IPS DF 4.7 (cell line): ENCODE measurements around the gene CCL11.
A peak's percentile ranks its signal among the peaks of the same experiment; 100 is the strongest.
"Not testable (repeated sequence)": the region's sequence is repeated elsewhere in the genome, so short reads cannot be mapped to it uniquely, and the experiment has no call there.

Experiments
- DNase-seq: peaks from one replicate; pipeline ENCODE4 v3.0.0-alpha.2; 2013; ENCODE audit warnings: low spot score; ENCODE audit errors: extremely low read depth

The CCL11 gene

GRCh38 chr17:34307110-34307509 is 21.6 kb downstream of the CCL11 start:
- DNase-seq: no peak

GRCh38 chr17:34308371-34308770 is 22.8 kb downstream of the CCL11 start:
- DNase-seq: no peak

DNA sequence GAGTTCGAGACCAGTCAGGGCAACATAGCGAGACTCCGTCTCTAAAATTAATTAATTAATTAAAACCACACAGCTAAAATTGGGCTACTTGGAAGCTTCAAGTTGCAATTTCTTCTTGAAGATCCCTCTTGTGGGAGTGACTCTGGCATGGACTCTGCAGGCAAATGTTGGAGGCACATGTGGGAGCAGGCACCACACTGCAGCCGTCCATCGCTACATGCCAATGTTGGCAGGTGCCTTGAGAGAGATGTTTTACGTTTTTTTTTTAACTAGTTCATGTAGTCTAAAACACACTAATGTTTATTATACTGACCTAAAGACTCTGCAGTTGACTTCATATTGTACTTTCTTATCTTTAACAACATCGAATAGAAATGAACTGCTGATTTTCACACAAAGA is 25.7 kb downstream of the CCL11 start:
- no peak for DNase-seq

DNA sequence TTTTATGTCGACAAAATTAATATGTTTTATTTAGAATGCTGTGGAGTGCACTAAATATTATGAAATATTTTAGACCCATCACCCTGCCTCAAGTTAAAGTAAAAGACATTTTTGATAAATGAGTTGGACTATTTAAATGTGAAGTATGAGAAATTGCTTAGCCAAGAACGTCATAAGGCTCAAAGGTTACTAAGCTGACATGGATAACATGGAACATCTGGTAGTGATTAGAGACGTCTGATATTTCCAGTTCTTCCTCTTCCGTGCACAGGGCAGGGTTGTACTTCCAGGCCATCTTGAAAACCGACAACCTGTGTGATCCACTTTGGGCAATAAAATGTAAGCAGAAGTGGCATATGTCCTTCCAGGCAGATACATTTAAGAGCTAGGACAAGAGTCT is 26.5 kb downstream of the CCL11 start:
- no peak for DNase-seq

DNA sequence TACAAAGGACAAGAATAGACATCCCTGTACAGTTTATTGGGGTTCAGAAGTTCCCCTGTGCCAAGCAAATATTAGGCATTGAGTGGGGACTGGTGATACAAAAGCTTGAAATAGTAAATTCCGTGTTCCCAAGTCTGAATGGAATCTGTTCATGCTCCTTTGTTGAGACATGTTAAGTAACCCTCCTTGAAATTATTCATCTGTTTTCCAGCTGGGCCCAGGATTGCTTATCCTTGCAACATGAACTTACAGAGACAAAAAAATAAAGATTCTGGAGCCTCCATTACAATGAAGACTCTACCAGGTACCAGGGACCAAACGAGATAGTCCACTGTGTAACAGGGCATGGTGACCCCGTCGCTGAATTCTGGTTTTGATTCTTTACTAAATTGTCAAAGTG is 27.6 kb downstream of the CCL11 start:
- no peak for DNase-seq

DNA sequence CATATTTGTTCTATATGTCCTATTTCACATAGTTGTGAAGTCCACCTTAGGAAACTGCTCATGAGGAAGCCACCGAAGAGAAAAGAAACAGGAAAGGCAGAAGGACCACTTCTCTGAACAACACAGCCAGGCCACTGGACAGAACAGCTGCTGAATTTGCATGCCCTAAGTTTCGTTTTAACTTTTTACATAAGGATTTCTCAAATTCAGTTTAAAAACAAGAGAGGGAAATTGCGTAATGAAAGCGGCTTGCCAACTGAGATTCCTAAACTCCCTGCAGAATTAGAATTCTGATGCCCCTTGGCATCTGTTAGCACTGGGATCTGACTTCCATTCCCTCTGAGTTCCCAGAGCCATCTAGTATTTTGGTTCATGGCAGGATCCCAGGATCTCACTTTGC is 28.7 kb downstream of the CCL11 start:
- no peak for DNase-seq

DNA sequence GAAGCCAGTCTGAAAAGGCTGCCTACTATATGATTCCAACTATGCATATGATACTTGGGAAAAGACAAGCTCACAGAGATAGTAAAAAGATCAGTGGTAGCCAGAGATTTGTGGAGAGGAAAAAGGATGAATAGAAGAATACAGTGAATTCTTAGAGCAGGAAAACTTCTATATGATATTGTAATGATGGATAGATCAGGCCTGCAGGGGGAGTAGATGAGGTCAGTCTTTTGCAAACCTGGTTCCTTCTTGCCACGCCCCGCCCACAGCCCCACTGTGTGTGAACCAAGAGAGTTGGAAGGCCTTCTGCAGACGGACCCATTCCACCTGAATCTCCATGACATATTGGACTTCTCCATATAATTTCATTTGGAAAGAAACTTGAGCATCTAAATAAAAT is 32.9 kb downstream of the CCL11 start:
- peak; percentile 11 for DNase-seq

DNA sequence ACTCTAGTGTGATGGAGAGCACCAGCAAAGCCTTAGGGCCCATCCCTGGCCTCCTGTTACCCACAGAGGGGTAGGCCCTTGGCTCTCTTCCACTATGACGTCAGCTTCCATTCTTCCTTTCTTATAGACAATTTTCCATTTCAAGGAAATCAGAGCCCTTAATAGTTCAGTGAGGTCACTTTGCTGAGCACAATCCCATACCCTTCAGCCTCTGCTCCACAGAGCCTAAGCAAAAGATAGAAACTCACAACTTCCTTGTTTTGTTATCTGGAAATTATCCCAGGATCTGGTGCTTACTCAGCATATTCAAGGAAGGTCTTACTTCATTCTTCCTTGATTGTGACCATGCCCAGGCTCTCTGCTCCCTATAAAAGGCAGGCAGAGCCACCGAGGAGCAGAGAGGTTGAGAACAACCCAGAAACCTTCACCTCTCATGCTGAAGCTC is 33.5 kb downstream of the CCL11 start, which contains the start of gene CCL8:
CCL8 (plus strand) TSS at position 397 of the 445 bp plus-strand sequence. CDS start 67 bp downstream, outside the sequence.
- DNase-seq: no peak

- no peak for DNase-seq
Measured at GRCh38 chr17:34321964-34322363, 36.4 kb downstream of the CCL11 start.

DNA sequence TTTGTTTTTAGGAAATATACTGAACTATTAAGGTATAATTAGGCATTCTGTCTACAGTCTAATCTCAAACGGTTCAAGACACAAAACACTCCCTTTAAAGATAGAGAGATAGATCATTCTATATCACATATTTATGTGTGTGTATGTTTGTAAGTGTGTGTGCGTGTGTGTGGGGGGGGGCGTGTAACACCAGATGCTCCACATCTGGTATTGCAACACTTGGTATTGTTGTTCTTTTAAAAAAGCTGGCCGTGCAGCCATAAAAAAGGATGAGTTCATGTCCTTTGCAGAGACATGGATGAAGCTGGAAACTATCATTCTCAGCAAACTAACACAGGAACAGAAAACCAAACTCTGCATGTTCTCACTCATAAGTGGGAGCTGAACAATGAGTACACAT is 42.0 kb downstream of the CCL11 start:
- DNase-seq: not testable (repeated sequence)

DNA sequence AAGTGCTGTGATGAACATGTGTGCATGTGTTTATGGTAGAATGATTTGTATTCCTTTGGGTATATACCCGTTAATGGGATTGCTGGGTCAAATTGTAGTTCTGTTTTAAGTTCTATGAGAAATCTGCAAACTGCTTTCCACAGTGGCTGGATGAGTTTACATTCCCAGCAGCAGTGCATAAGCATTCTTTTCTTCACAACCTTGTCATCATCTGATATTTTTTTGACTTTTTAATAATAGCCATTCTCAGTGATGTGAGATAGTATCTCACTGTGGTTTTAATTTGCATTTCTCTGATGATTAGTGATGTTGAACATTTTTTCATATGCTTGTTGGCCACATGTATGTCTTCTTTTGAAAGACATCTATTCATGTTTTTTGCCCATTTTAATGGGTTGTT is 52.2 kb downstream of the CCL11 start:
- no peak for DNase-seq
